Esophagus squamous epithelium (tissue), 4 donors: ENCODE data around the gene MIEN1.
A peak's percentile ranks its signal among the peaks of the same experiment; 100 is the strongest.

ENCODE experiments used
- POLR2A ChIP-seq, 4 donors: fragments of 450-650 bp; IDR thresholded peaks; one replicate each; pipeline ENCODE4 v1.6.1; 2017; ENCODE audit warnings: antibody characterized with exemption in 4 of 4, mild to moderate bottlenecking in 4 of 4, moderate library complexity in 3 of 4
- TF ChIP-seq, protein P1 (sequence below), 6 experiments: fragments of 450-650 bp in 4 of 6; fragments of 200-600 bp in 2 of 6; sonication (generic) in 2 of 6; IDR thresholded peaks; one replicate each; pipeline ENCODE4 v1.5.1; 2016 to 2019; ENCODE audit warnings: antibody characterized with exemption in 6 of 6, mild to moderate bottlenecking in 4 of 6, moderate library complexity in 4 of 6

DNA sequence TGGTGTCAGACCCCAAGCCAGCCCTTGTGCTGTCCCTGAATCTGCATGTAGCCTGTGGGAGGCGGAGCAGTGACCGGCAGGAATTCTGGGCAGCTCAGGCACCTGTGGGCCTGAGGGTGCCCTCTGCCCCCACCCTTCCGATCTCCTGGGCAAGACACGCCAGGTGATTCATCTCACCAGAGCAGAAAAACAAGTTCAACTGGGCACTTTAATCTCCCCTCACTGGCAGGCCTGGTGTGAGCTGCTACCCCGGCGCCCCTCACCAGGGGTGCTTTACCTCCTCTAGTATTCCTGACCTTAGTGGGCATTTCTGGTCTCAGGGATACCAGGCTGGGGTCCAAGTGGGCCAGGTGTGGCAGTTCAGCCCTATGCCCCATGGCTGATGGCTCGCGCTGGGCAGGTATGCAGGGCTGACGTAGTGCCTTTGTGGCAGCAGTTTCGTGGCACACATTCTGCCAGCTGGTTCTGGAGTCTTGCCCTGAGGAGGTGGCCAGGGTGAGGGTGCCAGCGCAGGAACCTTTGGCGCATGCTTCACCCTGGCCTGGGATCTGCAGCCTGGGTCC is 24.5 kb downstream of the MIEN1 start:
- TF ChIP-seq, protein P1, sequence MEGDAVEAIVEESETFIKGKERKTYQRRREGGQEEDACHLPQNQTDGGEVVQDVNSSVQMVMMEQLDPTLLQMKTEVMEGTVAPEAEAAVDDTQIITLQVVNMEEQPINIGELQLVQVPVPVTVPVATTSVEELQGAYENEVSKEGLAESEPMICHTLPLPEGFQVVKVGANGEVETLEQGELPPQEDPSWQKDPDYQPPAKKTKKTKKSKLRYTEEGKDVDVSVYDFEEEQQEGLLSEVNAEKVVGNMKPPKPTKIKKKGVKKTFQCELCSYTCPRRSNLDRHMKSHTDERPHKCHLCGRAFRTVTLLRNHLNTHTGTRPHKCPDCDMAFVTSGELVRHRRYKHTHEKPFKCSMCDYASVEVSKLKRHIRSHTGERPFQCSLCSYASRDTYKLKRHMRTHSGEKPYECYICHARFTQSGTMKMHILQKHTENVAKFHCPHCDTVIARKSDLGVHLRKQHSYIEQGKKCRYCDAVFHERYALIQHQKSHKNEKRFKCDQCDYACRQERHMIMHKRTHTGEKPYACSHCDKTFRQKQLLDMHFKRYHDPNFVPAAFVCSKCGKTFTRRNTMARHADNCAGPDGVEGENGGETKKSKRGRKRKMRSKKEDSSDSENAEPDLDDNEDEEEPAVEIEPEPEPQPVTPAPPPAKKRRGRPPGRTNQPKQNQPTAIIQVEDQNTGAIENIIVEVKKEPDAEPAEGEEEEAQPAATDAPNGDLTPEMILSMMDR (IDR thresholded peaks at IDR 0.05): peak in 3 of 6 experiments; percentile 8 to 26 (median 13)
- TF ChIP-seq POLR2A (IDR thresholded peaks at IDR 0.05): no peak
